SW480 (cell line): ENCODE measurements around the gene UVSSA.

ENCODE experiments used
- DNase-seq: peaks from one replicate; pipeline ENCODE4 v3.0.0-alpha.2; 2016; ENCODE audit warnings: low spot score

The UVSSA gene

GRCh38 chr4:1348746-1349145 is 1.7 kb downstream of the UVSSA start:
- no peak for DNase-seq

- no peak for DNase-seq
These were observed 2.6 kb downstream of the UVSSA start for GRCh38 chr4:1349359-1350168.

- no peak for DNase-seq
These were observed 3.1 kb downstream of the UVSSA start for GRCh38 chr4:1350169-1350520.

DNA sequence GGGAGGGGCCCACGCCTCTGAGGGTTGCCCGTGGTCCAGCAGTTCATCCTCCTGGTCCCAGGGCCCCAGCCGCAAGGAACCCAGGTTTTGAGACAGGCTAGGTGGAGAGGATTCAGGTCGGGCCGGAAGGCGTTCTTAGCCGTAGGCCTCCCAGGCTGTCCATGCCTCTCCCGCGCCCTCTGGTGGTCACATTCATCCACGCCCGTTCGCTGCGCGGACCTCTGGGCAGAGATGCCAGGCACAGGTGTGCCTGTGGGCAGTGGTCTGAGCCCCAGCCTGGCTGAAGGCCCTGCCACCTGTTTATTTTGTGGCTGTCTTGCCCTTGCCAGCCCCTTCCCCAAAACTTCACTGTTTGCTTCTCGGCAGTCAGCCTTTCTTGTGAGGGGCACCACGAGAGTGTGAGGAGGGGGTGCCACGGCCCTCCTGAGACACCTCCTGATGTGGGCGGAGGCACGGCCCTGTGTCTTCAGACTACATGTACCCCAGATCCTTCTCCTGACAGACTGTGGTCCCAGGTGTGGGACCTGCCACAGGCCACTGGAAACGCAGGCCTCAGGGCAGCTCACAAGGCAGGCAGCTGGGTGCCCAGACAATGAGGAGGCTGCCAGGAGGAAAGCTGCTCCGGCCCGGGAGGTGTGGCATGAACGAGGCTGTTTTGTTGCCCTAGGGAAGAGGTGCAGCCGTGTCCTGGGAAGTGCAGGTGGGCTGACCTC is 5.0 kb downstream of the UVSSA start:
- DNase-seq, result peak; percentile 59

DNA sequence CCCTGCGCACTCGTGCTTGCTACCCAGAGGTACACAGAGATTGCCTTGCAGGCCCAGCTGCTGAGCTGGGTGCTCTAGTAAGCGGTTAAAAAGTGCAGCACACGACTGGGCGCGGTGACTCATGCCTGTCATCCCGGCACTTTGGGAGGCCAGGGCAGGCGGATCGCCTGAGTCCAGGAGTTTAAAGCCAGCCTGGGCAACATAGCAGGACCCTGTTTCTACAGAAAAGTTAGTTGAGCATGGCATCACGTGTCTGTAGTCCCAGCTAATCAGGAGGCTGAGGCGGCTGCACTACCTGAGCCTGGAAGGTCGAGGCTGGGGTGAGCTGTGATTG is 5.5 kb downstream of the UVSSA start:
- DNase-seq, result no peak

GRCh38 chr4:1353186-1354055 is 6.4 kb downstream of the UVSSA start:
- DNase-seq, result no peak

GRCh38 chr4:1354136-1354982 is 7.4 kb downstream of the UVSSA start:
- DNase-seq, result no peak

- no peak for DNase-seq
These were observed 7.9 kb downstream of the UVSSA start for GRCh38 chr4:1354983-1355275.

GRCh38 chr4:1355378-1355777 is 8.4 kb downstream of the UVSSA start:
- no peak for DNase-seq

DNA sequence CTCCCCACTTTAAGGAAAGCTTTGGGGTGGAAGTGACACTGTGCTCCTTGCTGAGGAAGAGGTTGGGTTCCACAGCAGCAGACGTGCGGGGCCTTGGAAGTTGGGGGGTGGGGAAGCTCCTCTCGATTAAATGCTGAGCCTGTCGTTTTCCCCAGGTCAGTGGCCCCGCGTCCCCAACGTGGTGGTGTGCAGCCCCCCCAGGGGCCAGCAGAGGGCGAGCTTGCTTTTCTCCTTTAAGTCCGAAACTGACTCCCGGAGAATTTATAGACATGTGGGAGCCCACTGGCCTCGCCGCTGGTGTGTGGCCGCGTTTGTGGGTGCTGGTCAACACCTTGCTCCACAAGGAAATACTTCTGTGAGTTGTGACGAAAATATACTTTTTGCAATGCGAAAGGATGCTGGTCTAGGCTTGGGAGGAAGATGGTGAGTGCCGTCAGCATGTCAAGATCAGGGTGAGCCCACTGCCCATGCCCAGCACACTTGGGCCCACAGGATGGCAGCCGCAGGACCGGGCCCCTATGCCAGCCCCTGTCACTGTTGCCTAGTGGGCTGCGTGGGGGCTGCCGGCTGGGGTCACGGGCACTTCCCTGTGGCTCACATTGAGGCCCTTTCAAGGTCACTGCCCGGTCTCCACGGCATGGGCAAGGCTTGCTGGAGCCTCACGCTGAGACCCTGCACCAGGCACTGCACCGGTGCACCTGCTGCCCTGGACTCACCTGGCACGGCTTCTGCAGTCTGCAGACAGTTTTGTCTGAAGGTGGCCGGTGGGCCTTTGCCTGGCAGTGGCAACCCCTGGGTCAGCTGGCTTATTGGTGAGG is 9.4 kb downstream of the UVSSA start:
- DNase-seq, result peak; percentile 46

DNA sequence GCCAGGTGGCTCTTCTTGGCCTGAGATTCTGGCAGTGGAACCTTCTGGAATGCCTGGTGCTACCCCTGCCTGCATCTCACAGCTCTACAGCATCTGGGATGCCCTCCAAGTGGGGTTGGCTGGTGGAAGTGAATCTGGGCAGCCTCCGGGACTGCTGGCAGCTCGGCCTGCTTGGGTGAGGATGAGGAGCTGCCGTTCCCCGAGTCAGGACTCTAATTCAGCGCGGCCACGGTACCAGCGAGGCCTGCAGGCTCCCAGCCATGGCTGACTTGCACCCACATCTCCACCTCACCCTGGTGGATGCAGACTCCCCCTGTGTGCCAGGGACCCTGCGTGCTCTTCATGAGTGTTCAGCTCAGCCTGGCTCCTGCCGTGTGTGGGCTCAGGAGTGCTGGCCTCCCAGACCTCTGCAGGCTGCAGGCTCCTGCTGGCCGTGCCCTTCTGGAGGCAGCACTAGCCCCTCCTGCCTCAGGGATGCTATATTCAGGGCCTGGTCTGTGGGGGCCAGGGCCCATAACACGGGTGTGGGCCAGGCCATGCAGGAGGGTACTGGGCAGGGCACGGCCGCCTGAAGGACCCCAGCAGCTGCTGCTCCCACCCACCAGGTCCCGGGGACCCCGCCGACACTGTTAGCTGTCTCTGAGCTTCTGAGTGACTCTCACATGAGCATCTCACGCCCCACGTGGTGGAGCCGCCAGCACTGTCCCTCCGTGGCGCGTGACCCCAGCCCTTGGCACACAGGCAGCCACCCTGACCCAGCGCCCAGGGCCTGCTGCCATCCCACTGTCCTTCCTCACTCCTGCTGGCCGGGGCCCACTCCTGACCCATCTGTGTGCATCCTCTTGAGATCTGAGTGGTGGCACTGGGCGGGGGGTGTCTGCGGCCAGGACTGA is 10.6 kb downstream of the UVSSA start:
- DNase-seq, result no peak

DNA sequence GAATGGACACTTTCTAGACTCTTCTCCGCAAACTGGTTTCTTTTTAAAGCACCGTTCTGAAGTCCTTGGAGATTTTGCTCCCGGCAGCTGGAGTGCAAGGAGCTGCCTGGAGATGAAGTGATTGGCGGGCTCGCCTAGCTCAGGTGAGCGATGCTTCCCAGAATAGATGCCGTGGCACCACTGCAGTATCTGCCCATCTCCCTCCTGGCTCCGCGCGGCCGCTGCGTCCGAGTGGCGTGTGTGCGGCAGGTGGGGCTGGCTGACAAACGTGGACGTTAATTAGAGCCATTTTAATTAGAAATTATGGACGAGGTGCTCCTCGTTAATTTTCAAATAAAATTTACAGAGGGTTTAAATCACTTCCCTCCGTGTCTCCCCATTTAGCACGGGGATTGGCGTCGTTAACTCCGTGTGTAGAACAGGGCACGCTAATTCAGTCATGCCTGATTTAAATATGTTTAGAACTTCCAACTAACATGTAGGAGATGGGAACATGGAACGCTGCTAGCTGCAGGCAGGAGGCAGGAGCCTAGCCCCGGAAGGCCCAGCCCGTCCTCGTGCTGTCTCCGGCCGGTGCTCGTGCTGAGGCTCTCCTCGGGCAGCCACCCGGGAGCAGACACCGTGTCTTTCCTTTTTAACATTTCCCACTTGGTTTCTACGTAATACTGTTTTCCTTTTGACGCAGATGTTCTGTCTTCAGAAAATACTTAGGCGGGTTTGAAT is 11.6 kb downstream of the UVSSA start:
- no peak for DNase-seq

DNA sequence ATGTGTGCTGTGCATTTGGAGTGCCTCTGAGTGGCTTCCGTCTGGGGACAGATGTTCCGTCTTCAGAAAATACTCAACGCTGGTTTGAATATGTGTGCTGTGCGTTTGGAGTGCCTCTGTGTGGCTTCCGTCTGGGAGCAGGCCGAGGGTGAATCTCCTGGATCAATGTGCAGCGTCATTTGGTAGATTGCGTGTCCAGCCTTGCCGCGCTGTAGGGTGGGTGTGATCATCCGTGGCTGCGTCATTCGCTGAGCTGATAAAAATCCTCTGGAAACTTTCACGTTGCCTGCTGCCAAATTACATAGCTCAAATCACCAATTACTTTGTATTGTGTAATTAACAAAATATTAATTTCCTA is 12.1 kb downstream of the UVSSA start:
- DNase-seq, result no peak

DNA sequence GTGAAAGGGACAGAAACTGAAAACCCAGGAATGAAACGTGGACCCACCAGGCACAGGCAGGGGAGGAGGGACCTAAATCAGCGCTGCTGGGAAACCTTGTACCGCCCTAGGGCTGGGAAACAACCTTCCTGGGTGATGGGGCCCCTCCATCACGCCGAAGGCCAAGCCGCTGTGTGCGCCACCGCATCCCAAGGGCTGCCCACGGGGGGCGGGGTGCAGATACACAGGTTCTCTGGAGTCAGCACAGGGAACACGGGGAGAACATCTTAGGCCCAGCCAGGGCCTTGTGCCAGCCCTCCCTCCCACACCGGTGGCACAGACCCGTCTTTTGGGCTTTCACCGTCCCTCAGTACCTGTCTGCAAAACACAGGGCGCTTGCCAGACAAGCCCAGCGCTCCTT is 13.0 kb downstream of the UVSSA start:
- no peak for DNase-seq

- peak; percentile 17 for DNase-seq
These were observed 13.6 kb downstream of the UVSSA start for GRCh38 chr4:1360423-1361283.

DNA sequence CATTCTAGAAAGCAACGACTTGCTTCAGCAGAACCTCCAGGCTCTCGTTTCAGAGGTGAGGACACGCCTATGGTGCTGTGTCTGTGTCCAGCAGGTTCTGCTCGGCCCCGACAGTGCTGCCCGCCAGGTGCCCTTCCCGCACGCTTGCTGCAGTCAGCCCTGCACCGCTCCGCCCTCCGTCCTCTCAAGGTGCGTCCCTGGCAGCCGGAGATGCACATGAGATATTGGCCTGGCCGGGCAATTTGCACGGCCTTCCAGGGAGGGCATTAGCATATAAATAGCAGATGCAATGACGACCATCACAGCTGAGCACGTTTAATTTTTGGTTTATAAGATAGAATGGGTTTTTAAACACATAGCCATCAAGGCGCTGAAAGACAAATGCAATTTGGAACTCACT is 14.4 kb downstream of the UVSSA start:
- DNase-seq, result no peak

- no peak for DNase-seq
These were observed 15.0 kb downstream of the UVSSA start for GRCh38 chr4:1362046-1362445.

DNA sequence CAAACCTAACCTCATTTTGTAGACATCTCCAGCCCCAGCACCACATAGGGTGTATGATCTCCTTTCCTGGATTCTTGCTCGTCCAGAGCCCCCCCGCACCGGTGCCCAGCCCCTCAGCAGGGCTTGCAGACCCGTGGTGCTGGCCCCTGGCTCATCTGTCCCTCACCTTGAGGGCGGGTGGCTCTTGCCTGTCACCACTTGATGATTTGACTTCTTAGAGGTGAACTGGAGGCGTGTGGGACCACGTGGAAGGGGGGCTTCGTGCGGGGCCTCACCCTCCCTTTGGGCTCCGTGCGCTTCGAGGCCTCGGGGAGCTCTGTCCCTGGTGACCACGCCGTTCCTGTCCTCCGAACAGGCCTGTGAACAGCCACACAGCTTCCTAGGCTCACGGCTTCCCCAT is 15.5 kb downstream of the UVSSA start:
- no peak for DNase-seq

GRCh38 chr4:1363513-1363912 is 16.5 kb downstream of the UVSSA start:
- DNase-seq, result no peak
